ENCODE measurements around the gene RAD18.

RAD18 gene

GRCh38 chr3:8891303-8891702 lies 72.0 kb downstream of the RAD18 start:
- DNase-seq, result no peak

- DNase-seq, result no peak
Observed at GRCh38 chr3:8888301-8888915, 74.9 kb downstream of the RAD18 start.

- no peak for DNase-seq
Observed at GRCh38 chr3:8887435-8888300, 75.6 kb downstream of the RAD18 start.

- DNase-seq, result no peak
Observed at GRCh38 chr3:8886546-8886945, 76.7 kb downstream of the RAD18 start.

- DNase-seq, result peak; percentile 26
Observed at GRCh38 chr3:8885536-8886316, 77.5 kb downstream of the RAD18 start.

- no peak for DNase-seq
Observed at GRCh38 chr3:8884630-8885290, 78.5 kb downstream of the RAD18 start.

- DNase-seq, result no peak
Observed at GRCh38 chr3:8882642-8883041, 80.6 kb downstream of the RAD18 start.

GRCh38 chr3:8882171-8882593 lies 81.1 kb downstream of the RAD18 start:
- DNase-seq, result no peak

- DNase-seq, result no peak
Observed at GRCh38 chr3:8879347-8879944, 83.8 kb downstream of the RAD18 start.

- DNase-seq, result no peak
Observed at GRCh38 chr3:8875836-8876235, 87.4 kb downstream of the RAD18 start.

- DNase-seq, result no peak
Observed at GRCh38 chr3:8873740-8874139, 89.5 kb downstream of the RAD18 start.

GRCh38 chr3:8872261-8872660 lies 91.0 kb downstream of the RAD18 start:
- no peak for DNase-seq

- DNase-seq, result no peak
Observed at GRCh38 chr3:8871306-8871705, 92.0 kb downstream of the RAD18 start.

- DNase-seq, result no peak
Observed at GRCh38 chr3:8870134-8870533, 93.1 kb downstream of the RAD18 start.

- no peak for DNase-seq
Observed at GRCh38 chr3:8869613-8870012, 93.7 kb downstream of the RAD18 start.

- DNase-seq, result no peak
Observed at GRCh38 chr3:8868996-8869395, 94.3 kb downstream of the RAD18 start.

GRCh38 chr3:8867646-8868045 lies 95.6 kb downstream of the RAD18 start:
- no peak for DNase-seq

- no peak for DNase-seq
Observed at GRCh38 chr3:8865697-8866096, 97.6 kb downstream of the RAD18 start.

GRCh38 chr3:8864402-8865350 lies 98.6 kb downstream of the RAD18 start:
- no peak for DNase-seq

- no peak for DNase-seq
Observed at GRCh38 chr3:8863891-8864290, 99.4 kb downstream of the RAD18 start.

- no peak for DNase-seq
Observed at GRCh38 chr3:8857720-8858367, 105.4 kb downstream of the RAD18 start.

All from NCI-H69 (cell line).